Uterus (tissue), 4 donors: ENCODE data around the gene GYPC. TPM values are rescaled to one million over a fixed set of nuclear protein-coding genes. Genes with fewer than 3 reads are reported as not detected.
"Not testable (repeated sequence)": the region's sequence is repeated elsewhere in the genome, so short reads cannot be mapped to it uniquely, and the experiment has no call there.

Experiments
- DNase-seq, 2 donors: peaks; one replicate each; pipeline ENCODE4 v3.0.0-alpha.2; 2019 to 2020
- H3K27ac ChIP-seq, 2 donors: fragments of 200-600 bp; sonication (generic); 1 replicate in 1 of 2; 2 replicates in 1 of 2; pipeline ENCODE4 v1.5.1; 2016 to 2018
- H3K27me3 ChIP-seq, 2 donors: fragments of 200-600 bp; sonication (generic); one replicate each; pipeline ENCODE4 v1.5.1; 2018 to 2019; ENCODE audit warnings: control low read depth in 1 of 2
- H3K36me3 ChIP-seq, 2 donors: fragments of 200-600 bp; sonication (generic); one replicate each; pipeline ENCODE4 v1.5.1; 2019; ENCODE audit warnings: control low read depth in 1 of 2
- H3K4me1 ChIP-seq, 2 donors: fragments of 200-600 bp; sonication (generic); one replicate each; pipeline ENCODE4 v1.5.1; 2018 to 2019; ENCODE audit warnings: control low read depth in 1 of 2
- H3K4me3 ChIP-seq, 2 donors: fragments of 200-600 bp; sonication (generic); 1 replicate in 1 of 2; 2 replicates in 1 of 2; pipeline ENCODE4 v1.5.1; 2018 to 2019; ENCODE audit warnings: mild to moderate bottlenecking in 1 of 2
- H3K9me3 ChIP-seq, 2 donors: fragments of 200-600 bp; sonication (generic); one replicate each; pipeline ENCODE4 v1.5.1; 2019; ENCODE audit warnings: control low read depth in 1 of 2
- POLR2A ChIP-seq, 2 donors: fragments of 450-650 bp; IDR thresholded peaks; one replicate each; pipeline ENCODE4 v1.6.1; 2016; ENCODE audit warnings: antibody characterized with exemption in 2 of 2, mild to moderate bottlenecking in 1 of 2, moderate library complexity in 1 of 2
- intact Hi-C: fragments of 100-400 bp; cut with DNase I; formaldehyde crosslinking; loops from one replicate; pipeline ENCODE4 v1.15.1; 2023; ENCODE audit warnings: low total_unique reads
- total RNA-seq, 4 donors: library from RNA; depleted of rRNA in 3 of 4; stranded (reverse); fragments of >200 nt in 3 of 4; gene quantifications; one replicate each; pipeline versions ENCODE4 v1.1.0 to v1.2.4, GENCODE V29; 2014 to 2023
- TF ChIP-seq, protein P1 (sequence below), 4 experiments: fragments of 200-600 bp in 2 of 4; fragments of 450-650 bp in 2 of 4; sonication (generic) in 2 of 4; IDR thresholded peaks; one replicate each; pipeline ENCODE4 v1.5.1; 2016 to 2019; ENCODE audit warnings: antibody characterized with exemption in 4 of 4, mild to moderate bottlenecking in 2 of 4, moderate library complexity in 1 of 4
- donor health status: DM: yes; HTN: yes; CAD: no.

The GYPC gene
- total RNA-seq, 4 donors from 2014 or later, result 35.1 to 75.0 (median 57.8) TPM

DNA sequence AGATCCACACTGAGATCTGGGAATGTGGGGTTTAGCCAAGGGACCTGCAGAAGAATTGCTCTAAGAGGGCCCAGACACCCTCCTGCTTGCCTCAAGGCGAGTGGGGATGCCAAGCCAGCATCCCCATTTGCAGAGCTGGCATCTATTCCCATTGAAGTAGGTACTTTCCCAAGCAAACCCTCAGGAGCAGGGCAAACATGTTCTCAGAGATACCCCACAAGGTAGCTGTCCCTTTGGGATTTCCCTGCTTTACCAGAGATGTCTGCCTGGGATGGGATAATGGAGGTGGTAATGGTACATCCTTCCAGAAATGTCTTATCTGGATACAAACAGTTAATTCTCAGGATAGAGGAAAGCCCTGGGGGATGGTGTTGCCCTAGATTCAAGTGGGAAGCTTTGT, 51.2 kb downstream of the GYPC start:
- no peaks in the 10 kb centered on the region for H3K36me3 ChIP-seq
- TF ChIP-seq POLR2A (IDR thresholded peaks at IDR 0.05), result no peak
- TF ChIP-seq, protein P1, sequence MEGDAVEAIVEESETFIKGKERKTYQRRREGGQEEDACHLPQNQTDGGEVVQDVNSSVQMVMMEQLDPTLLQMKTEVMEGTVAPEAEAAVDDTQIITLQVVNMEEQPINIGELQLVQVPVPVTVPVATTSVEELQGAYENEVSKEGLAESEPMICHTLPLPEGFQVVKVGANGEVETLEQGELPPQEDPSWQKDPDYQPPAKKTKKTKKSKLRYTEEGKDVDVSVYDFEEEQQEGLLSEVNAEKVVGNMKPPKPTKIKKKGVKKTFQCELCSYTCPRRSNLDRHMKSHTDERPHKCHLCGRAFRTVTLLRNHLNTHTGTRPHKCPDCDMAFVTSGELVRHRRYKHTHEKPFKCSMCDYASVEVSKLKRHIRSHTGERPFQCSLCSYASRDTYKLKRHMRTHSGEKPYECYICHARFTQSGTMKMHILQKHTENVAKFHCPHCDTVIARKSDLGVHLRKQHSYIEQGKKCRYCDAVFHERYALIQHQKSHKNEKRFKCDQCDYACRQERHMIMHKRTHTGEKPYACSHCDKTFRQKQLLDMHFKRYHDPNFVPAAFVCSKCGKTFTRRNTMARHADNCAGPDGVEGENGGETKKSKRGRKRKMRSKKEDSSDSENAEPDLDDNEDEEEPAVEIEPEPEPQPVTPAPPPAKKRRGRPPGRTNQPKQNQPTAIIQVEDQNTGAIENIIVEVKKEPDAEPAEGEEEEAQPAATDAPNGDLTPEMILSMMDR (IDR thresholded peaks at IDR 0.05), result no peak
- DNase-seq, result no peak
- no peak overlapping the region for H3K4me3 ChIP-seq
- intact Hi-C loops, result no loop called here
- no peaks in the 10 kb centered on the region for H3K4me1 ChIP-seq
- no peak overlapping the region for H3K27ac ChIP-seq
- no peaks in the 10 kb centered on the region for H3K27me3 ChIP-seq
- H3K9me3 ChIP-seq, result no peaks in the 10 kb centered on the region

DNA sequence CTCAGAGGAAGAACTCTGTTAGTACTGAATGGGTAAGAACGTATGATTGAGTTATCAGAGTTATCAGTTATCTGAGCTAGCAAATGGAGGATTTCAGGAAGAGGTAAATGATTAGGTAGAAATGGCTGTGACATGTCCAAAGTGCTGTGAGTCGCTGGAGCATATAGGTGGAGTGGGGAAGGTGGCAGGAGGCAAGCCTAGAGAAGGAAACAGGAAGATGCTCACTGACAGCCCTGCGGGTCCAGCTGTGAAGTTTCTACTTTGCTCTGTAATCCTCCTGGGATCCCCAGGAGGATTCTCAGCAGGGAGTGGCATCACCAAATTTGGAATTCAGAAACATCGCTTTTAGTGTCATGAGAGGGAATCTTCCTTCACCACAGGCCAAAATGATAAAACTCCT, 52.0 kb downstream of the GYPC start:
- intact Hi-C loops, result no loop called here
- TF ChIP-seq POLR2A (IDR thresholded peaks at IDR 0.05), result no peak

DNA sequence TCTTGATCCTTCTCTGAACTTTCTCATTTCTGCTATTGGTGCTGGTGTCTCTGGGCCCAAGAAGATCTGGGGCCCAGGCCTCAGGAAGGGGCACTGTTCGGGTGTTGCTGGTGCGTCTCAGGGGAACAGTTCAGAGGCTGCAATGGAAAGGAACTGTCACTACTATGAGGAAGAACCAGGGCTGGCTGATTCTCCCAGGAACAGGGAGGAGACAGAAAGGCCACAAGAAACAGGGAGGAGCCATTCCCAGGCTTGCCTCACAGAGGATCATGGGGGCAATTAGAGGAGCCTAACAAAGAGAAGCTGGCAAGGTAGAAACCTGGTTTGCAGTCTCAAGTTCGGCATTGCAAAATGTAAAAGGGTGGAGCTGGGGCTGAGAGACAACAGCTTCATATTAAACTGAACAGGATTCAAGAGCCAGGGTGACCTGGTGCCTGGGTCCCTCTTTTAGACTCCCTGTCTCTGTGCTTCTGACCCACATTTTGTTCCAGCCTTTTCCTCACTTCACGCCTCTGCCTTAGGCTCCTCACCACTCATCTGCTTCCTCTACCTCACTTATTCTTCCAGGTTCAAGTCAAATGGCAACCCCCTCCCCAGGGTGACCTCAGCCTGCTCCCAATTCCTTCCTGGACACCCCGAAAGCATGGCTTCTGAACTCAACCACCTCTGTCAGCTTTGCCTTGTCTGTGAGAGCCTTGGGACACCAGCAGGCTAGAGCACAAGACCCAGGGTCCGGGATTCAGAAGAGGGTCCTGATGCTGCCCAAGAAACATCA, 58.4 kb downstream of the GYPC start:
- no peak for DNase-seq
- intact Hi-C loops, result no loop called here
- Histone ChIP-seq H3K9me3 (no peaks in the 10 kb centered on the region), H3K27ac (no peak overlapping the region), H3K4me3 (no peak overlapping the region), H3K36me3 (no peaks in the 10 kb centered on the region), H3K4me1 (no peaks in the 10 kb centered on the region), H3K27me3 (no peaks in the 10 kb centered on the region)
- TF ChIP-seq POLR2A (IDR thresholded peaks at IDR 0.05), result no peak
- TF ChIP-seq, protein P1 (IDR thresholded peaks at IDR 0.05), result no peak

More for the DNA sequence above, 52.0 kb downstream of the GYPC start:
- Histone ChIP-seq H3K36me3 (no peaks in the 10 kb centered on the region), H3K4me1 (no peaks in the 10 kb centered on the region), H3K27ac (no peak overlapping the region), H3K4me3 (no peak overlapping the region), H3K9me3 (no peaks in the 10 kb centered on the region), H3K27me3 (no peaks in the 10 kb centered on the region)
- no peak for DNase-seq

DNA sequence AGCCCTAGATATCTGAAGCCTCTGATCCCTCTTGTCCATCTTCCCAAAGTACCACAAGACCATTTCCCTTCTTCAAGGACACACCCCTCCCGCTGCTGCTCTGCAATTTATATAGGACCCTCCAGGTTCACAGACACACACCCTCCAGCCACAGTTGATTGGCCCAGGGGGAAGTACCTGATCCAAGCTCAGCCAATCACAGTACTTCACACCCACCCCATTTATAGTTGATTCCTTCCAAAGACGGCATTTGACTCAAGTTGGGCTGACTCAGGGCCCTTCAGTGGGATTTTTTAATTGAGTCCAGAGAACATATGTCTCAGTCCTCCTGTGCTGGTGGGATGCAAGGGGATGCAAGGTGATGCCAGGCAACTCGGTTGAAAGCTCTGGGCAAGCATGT, 59.2 kb downstream of the GYPC start:
- Histone ChIP-seq H3K4me3 (no peak overlapping the region), H3K27me3 (no peaks in the 10 kb centered on the region), H3K4me1 (no peaks in the 10 kb centered on the region), H3K36me3 (no peaks in the 10 kb centered on the region), H3K9me3 (no peaks in the 10 kb centered on the region), H3K27ac (no peak overlapping the region)
- DNase-seq, result no peak
- TF ChIP-seq POLR2A (IDR thresholded peaks at IDR 0.05), result no peak
- TF ChIP-seq, protein P1 (IDR thresholded peaks at IDR 0.05), result no peak
- intact Hi-C loops, result no loop called here

DNA sequence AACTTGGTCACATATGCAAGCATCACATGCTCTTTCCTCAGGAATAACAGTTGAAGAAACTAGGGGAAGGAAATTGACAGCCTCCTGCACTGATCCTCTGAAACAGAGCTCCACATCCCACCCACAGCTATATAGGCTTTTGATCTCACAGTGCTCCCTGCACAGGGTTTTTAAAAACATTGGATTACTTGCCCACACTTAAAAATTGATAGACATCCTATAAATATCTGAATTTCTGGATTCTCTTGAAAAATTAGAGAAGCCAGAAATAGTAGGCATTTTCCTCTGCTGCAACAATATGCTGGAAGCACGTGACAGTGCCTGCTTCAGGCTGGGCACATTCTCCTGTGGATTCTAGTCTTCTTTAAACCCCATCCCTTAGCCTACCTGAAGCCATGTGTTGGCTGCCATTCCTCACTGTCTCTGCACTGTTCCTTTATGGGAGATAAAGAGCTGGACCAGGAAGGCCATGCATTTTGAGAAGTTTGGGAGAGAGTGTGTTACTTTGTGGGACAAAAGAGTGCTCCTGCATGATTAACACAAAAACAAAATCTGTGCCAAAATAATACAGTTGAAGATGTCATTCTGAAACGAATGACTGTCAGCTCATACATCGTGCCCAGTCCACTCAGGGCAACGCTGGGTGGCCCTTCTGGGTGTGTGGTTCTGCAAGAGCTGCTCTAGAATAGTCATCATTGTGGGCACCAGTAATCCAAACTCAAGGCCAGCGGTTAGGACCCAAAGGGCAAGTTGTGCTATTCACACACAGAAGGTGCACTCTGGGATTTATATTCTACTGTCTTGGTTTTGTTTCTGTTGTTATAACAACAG, 59.8 kb downstream of the GYPC start:
- no peak overlapping the region for H3K27ac ChIP-seq

DNA sequence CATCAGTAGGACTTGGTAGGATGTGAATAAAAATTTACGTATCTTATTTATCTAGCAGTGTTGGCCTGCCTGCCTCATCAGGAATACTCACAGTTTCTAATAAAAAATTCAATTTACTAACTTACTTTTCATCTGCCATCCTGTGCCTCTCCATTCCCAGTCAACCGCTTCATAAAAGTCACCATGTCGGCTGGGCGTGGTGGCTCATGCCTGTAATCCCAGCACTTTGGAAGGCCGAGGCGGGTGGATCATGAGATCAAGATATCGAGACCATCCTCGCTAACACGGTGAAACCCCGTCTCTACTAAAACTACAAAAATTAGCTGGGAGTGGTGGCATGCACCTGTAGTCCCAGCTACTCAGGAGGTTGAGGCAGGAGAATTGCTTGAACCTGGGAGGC, 61.3 kb downstream of the GYPC start:
- H3K27ac ChIP-seq, H3K36me3 ChIP-seq, intact Hi-C loops, H3K4me1 ChIP-seq, DNase-seq, H3K9me3 ChIP-seq, H3K4me3 ChIP-seq, H3K27me3 ChIP-seq: not testable (repeated sequence)

More for the DNA sequence above, 59.8 kb downstream of the GYPC start:
- H3K36me3 ChIP-seq, result no peaks in the 10 kb centered on the region
- H3K4me1 ChIP-seq, result no peaks in the 10 kb centered on the region
- TF ChIP-seq, protein P1 (IDR thresholded peaks at IDR 0.05), result no peak
- TF ChIP-seq POLR2A (IDR thresholded peaks at IDR 0.05), result no peak
- H3K9me3 ChIP-seq, result no peaks in the 10 kb centered on the region
- H3K27me3 ChIP-seq, result no peaks in the 10 kb centered on the region
- DNase-seq, result no peak
- intact Hi-C loops, result no loop called here
- H3K4me3 ChIP-seq, result no peak overlapping the region
